GM19025 (cell line): ENCODE measurements around the gene INSM2.

Experiments used
- ATAC-seq: cut with Tn5 transposase; IDR thresholded peaks from one replicate; pipeline ENCODE4 v1.9.1; 2021; ENCODE audit warnings: mild to moderate bottlenecking, low read depth, moderate library complexity; ENCODE audit not compliant: unreplicated experiment

INSM2 gene

GRCh38 chr14:35539969-35540368 is 6.0 kb downstream of the INSM2 start:
- no peak for ATAC-seq

- ATAC-seq, result no peak
Measured at GRCh38 chr14:35543006-35543405, 9.0 kb downstream of the INSM2 start.

- no peak for ATAC-seq
Measured at GRCh38 chr14:35549551-35549950, 15.6 kb downstream of the INSM2 start.

DNA sequence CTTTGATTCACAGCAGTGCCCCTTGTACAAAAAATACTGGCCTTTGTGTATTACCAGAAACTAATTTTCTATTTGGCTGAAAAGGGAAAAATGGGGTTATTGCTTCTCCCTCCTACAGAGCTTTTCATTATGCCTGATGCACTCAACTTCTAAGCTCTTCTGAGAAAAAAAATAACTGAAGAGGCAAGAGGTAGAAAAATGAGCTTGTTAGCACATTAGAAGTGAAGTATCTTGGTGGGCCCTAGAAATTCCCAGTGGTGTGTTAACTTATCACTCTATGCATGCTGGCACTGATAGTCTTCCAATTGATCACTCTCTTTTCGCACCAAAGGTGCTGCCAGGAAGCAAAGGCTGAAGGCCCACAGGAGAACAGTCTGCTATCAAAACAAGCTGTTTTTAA is 17.1 kb downstream of the INSM2 start:
- no peak for ATAC-seq

GRCh38 chr14:35553808-35554207 is 19.8 kb downstream of the INSM2 start:
- ATAC-seq, result no peak

- no peak for ATAC-seq
Measured at GRCh38 chr14:35556548-35556947, 22.6 kb downstream of the INSM2 start.

DNA sequence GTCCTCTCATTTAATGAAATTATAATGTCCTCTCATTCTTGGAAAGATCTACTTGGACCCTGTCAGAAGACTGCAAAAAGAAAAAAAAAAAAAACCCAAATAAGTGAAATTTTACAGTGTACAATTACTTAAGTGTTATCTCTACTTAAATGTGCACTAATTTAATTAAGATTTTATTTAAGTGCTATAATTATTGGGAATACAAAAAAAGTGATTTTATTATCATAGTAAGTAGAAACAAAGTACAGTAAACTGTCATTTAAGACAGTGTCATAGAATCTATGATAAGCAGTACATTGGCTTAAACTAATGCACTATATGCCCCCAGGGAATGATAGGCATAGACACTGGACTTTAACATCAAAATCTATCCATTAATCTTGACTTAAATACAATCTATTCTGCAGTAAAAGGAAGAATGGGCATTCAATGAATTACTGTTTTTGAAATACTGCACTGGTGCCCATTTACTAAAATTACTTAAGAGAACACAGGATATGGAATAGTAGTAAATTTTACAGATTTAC is 23.3 kb downstream of the INSM2 start:
- ATAC-seq, result no peak

- no peak for ATAC-seq
Measured at GRCh38 chr14:35558680-35559079, 24.7 kb downstream of the INSM2 start.

DNA sequence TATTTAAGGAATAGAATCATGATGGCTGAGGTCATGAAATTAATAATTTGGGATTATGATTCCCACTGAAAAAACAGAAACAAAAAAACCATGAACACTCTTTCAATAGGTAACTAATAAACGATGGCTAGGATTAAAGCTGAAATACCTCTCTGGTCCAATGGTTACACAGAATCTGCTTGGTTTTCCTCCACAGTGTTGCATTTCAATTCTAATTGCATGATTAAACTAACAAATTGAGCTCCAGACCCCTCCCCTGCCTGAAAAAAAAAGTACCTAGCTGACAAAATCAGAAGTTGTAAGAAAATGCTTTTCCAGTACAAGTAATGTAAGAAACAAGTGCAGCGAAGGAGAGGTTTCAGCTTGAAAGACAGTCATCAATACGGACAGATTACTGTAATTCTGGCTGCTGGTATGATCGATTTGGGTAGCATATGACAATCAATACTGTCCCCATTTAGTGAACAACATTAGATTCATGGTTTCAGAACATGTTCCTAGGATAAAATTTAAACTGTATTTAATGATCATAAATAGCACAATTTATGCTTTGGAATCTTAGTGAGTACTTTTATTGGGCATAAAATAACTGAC is 32.0 kb downstream of the INSM2 start:
- ATAC-seq, result no peak

DNA sequence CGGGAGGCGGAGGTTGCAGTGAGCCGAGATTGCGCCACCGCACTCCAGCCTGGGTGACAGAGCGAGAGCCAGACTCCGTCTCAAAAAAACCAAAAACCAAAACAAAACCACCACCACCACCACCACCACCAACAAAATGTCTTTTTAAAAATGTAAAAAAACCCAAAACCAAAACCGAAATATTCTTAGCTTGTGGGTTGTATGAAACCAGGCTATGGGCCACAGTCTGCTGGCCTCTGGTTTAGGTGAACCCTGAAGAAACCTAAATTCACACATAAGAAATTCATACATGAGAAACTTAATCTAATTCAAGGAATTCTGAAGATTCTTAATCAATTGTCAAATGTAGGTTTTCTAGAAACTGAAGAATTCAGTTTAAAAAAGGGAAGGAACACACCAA is 37.6 kb downstream of the INSM2 start:
- no peak for ATAC-seq

DNA sequence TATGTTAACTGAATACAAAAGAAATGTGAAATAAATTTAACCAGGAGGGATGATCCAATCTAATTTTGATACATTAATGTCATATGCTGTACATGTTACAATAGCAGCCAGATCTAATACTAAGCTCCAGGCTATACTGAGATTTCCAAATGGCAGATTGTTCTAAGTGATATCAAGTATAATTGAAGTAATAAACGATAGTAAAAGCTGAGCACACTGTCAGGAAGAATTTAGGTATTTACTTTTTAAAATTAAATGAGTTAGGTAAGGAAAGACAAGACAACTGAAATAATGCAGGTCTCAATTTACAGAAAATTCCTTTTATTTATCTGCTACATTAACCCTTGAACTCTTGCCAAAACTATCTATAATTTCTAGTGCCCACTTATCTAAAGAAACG is 39.9 kb downstream of the INSM2 start:
- ATAC-seq, result no peak

DNA sequence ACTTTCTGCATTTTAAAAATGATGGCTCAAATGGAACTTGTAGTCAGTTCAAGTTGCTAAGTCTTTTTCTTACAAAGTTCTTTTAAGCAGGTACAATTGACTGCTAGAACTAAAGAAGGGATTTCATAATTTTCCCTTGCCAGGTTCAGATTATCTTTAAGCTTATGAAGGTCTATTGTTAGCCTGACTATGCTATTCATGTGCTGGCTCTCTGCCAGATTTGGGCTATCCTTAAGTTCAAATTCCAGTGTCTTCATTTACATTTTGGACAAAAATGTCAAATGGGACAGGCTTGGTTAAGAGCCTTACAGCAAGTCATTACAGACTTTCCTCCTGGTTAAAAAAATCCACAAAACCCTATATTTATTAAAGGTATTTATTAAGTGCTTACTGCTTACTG is 42.3 kb downstream of the INSM2 start:
- no peak for ATAC-seq

DNA sequence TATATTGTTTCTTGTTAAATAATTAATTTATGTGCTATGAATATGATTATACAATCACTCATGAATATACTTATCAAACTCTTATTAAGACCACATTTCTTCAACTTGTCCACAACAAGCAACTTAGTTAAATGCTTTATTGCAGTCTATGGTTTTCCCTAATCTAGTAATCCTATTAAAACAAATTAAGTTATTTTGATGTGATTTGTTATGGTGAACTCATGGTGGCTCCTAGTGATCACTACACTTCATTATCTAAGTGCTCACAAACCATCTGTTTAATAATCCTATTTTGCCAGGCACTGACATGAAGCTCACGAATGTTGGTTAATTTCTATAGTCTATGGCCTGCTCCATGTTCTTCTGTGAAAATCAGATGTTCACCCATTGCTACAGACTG is 42.9 kb downstream of the INSM2 start:
- ATAC-seq, result no peak

DNA sequence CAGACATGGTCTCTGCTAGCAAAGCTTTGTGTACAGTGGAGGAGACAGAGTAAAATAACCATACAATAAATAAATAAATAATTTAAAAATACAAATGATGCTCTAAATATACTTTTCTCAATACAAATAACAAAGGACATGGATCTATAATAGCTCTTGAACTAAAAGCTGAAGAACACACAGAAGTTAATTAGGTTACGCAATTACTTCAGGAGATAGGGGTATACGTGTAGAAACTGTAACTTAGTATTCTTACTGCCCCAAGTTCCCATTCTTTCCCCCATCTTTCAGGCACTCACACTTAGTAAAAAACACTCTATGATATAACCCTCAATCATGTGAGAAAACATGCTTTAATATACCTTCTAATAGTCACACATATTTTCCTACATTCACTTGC is 44.2 kb downstream of the INSM2 start:
- ATAC-seq, result no peak

- ATAC-seq, result no peak
Measured at GRCh38 chr14:35578639-35579038, 44.7 kb downstream of the INSM2 start.
